ENCODE results near the gene BANF2.

The BANF2 gene

DNA sequence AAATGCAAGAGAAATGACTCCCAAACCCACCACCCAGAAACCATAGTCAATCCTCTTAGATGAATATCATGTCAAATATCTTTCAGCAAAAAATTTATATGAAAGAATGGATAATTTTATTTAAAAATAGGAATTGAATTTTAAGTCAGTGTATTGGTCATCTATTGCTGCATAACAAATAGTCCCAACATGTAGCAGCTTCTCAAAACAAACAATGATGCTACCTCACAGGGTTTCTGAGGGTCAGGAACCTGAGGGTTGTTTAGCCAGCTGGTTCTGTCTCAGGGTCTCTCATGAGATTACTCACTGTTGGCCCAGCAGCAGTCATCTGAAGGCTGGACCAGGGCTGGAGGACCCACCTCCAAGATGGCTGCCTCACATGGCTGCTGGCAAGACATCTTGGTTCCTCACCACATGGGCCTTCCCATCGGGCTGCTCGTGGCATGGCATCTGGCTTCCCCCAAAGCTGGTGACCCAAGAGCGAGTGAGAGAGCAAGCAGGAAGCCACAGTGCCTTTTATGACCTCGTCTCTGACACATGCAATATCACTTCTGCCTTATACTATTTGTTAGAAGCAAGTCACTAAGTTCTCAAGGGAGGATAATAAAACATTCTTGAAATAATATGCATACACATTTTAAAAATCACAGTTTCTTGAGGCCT lies 36.3 kb downstream of the BANF2 start:
- DNase-seq = peak; percentile 47

GRCh38 chr20:17738154-17738553 lies 38.4 kb downstream of the BANF2 start:
- DNase-seq = no peak

- no peak for DNase-seq
These were observed 41.5 kb downstream of the BANF2 start for GRCh38 chr20:17741220-17741619.

GRCh38 chr20:17742731-17743130 lies 43.0 kb downstream of the BANF2 start:
- no peak for DNase-seq

- DNase-seq = no peak
These were observed 43.9 kb downstream of the BANF2 start for GRCh38 chr20:17743677-17744076.

GRCh38 chr20:17747431-17747846 lies 47.7 kb downstream of the BANF2 start:
- peak; percentile 56 for DNase-seq

DNA sequence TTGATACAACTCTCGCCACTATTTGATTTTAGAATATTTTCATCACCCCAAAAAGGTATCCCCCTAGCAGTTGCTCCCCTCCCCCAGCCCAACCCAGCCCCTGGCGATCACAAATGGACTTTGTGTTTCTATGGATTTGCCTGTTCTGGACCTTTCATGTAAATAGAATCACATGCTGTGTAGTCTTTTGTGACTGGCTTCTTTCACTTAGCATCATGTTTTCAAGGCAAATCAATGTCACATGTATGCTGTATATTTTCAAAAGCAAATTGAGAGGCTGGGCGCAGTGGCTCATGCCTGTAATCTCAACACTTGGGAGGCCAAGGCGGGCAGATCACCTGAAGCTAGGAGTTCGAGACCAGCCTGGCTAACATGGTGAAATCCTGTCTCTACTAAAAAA lies 48.5 kb downstream of the BANF2 start:
- no peak for DNase-seq

GRCh38 chr20:17749626-17749977 lies 49.8 kb downstream of the BANF2 start:
- no peak for DNase-seq

DNA sequence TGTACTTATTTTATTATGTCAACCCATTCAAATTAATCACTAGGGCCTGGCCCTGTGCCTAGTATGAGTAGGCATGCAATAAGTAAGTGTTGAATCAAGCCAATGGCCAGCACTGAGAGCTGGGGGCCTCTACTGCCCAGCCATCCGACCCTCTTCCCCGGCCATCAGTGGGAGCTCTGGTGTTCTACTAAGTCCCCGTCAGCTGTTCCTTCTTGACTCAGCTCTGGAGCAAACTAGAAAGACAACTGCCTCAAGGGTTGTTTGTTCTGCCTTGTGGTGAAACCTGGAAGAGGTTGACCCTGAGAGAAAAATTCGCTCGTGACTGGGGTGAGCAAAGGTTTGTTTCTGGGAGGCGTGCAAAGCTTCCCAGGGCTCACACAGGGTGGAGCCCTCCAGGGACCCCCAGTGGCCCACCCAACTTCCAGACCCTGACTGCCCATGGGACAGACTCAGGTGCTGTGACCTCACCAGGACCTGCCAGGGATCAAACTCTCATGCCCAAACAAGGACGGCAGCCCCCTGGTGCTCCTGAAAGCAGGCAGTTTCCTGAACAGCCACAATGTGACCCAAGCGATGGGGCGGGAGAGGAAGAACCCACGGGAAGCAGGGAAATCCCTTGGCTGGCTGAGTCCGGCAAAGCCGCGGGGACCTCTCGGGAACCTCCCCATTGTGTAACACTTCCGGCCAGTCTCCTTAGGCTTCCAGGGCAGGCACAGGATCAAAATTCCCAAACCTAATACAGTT lies 50.4 kb downstream of the BANF2 start:
- DNase-seq = no peak

- no peak for DNase-seq
These were observed 50.9 kb downstream of the BANF2 start for GRCh38 chr20:17750722-17751045.

- DNase-seq = no peak
These were observed 51.9 kb downstream of the BANF2 start for GRCh38 chr20:17751640-17752039.

DNA sequence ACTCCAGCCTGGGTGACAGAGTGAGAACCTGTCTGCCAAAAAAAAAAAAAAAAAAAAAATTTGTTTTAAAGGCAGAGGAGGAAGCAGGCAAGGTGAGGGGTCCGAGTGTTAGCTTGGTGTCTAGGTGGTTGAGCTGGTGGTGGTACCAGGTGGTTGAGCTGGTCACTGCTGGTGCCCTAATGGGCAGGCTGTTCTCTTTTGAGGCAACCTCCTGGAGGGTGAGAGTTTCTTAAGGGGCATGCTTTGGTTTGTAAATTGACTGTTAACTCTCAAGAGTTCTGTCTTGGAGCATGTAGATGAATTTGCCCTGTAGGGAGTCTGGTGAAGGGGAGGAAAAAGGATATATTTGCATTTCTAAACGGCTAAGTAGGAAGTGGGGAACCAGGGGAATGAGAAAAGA lies 52.7 kb downstream of the BANF2 start:
- DNase-seq = no peak

GRCh38 chr20:17753516-17753915 lies 53.8 kb downstream of the BANF2 start:
- no peak for DNase-seq

DNA sequence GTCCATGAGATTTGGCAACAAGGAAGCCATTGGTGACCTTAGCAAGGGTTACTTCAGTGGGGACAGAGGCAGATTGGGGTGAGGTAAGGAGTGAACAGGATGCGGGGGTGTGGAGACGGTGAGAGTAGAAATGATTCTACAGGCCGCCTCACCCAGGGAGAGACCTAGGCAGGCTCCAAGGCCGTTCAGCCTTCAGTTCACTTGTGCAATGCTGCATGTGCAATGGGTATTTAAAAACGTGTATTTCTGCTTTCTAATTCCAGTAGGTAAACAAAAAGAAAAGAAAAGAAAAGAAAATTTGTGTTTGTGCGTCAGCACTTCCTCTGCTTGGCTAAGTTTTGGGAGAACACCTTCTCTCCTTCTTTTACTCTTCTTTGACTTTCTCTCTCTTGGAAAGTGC lies 56.8 kb downstream of the BANF2 start:
- DNase-seq = no peak

DNA sequence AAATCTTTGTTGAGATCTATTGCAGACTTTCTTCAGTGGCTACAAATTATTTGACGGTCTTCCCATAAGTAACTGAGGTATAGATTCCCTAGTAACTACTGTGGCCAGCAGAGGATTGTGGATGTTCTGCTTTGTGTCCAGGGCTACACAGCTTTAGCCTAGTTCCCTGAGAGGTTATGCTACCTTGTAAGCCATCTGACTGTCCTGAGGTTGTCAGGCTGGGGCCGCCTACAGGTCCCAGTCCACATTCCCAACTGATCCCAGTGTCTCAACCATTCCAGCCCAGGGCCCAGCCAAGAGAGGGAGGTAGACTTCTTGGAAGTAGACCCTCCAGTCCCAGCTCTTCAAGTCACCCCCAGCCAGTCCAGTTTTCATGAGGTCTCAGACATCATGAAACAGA lies 57.7 kb downstream of the BANF2 start:
- DNase-seq = no peak

- no peak for DNase-seq
These were observed 58.2 kb downstream of the BANF2 start for GRCh38 chr20:17758010-17758409.

GRCh38 chr20:17758512-17758911 lies 58.7 kb downstream of the BANF2 start:
- DNase-seq = no peak

DNA sequence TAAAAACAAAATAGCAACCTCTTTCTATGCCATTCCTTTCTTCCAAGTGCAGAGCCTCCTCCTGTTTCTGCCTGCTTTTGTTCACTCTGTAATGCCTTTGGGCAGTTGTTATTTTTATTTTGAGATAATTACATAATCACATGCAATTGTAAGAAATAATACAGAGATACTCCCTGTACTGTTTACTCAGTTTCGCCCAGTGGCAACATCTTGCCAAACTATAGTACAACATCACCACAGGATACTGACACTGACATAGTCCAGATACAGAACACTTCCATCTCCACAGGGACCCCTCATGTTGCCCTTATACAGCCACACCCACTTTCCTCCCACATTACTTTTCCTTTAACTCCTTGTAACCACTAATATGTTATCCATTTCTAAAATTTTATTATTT lies 59.7 kb downstream of the BANF2 start:
- no peak for DNase-seq

- no peak for DNase-seq
These were observed 61.8 kb downstream of the BANF2 start for GRCh38 chr20:17761604-17762003.

- DNase-seq = no peak
These were observed 62.6 kb downstream of the BANF2 start for GRCh38 chr20:17762243-17762872.

GRCh38 chr20:17762873-17763557 lies 63.2 kb downstream of the BANF2 start:
- DNase-seq = no peak

DNA sequence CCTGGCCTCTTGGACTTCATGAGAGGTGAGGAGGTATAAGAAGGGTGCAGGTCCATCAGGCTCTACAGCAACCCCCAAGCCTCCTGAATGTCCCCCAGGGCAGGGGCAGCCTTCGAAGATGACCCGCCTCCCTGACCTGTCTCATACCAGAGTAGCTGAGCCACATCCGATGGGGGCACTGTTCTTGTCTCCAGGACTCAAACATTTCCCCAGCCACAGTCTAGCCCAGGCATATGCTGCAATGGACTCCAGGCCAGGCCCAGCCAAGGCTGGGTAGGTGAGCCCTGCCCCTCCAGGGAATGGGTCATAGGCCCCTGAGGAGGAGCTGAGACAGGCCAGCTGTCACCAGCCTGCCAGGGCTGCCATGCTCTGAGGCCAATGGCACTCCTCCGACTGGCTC lies 65.3 kb downstream of the BANF2 start:
- DNase-seq = no peak

DNA sequence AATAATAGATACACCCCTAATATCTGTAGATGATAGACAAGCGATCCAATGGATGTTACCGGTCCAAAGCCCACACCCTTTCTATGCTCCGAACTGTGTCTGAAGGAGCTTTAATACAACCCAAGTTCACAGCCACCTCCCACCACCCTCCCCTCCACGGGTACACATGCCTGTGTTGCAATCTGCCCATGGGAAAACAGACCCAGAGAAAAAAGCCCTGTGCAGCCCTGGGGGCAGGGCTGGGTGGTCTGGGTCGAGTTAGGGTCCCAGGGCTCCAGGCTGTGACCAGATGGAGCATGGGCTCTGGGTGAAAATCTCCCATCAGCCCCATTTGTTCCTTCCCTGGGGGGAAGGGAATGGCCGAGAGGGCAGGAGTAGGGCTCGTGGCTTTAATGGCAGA lies 65.8 kb downstream of the BANF2 start:
- DNase-seq = no peak

DNA sequence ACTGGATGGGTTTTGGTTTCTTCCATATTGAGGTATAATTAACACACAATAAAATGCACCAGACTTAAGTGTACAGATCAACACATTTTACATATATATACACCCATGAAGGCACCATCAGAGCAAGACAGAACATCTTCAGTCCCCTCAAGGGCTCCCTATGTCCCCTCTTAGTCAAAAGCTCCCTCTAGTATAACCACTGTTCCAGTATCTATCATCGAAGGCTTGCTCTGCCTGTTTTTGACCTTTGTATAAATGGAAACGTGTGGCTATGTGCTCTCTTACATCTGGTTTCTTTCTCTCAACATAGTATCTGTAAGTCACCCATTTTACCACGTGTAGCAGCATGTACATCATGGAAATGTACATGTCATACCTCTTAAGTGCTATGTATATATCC lies 66.5 kb downstream of the BANF2 start:
- no peak for DNase-seq
